Measurements from ENCODE around the gene KIF23. TPM values are rescaled to one million over a fixed set of nuclear protein-coding genes. Genes with fewer than 3 reads are reported as not detected.

KIF23 gene
- total RNA-seq, 2 experiments from 2014 or later, result 45.4 to 47.0 TPM

GRCh38 chr15:69450968-69451695, 37.0 kb downstream of the KIF23 start:
- H3K36me3 Mint-ChIP-seq (ENCODE audit: low read depth), result peaks cover 56% of the 10 kb centered on the region
- no peaks in the 10 kb centered on the region for H3K27me3 Mint-ChIP-seq
- H3K27ac Mint-ChIP-seq, result peak overlapping the region; percentile 99
- peak overlapping the region; percentile 99 for H3K4me3 Mint-ChIP-seq
- ChIA-PET CTCF (interaction anchor here (0.6 to 4.2 kb wide), 7 partner anchors 11 to 304 kb away, joined by 3 to 40 read pairs (median 3); no protein-coding TSS in a partner anchor), POLR2A (interaction anchor here (1.1 to 7.2 kb wide), 9 partner anchors 8 to 646 kb away, joined by 3 to 225 read pairs (median 16); partner anchors contain the start of genes KIF23 and TLE3)
- intact Hi-C loops (cut with micrococcal nuclease), result no loop called here
- DNase-seq, result no peak
- no peak for TF ChIP-seq CTCF (IDR thresholded peaks at IDR 0.05)
- H3K9me3 Mint-ChIP-seq, result no peaks in the 10 kb centered on the region
- peaks cover 21% of the 10 kb centered on the region for H3K4me1 Mint-ChIP-seq (ENCODE audit: low read depth)
- no peak for ATAC-seq

GRCh38 chr15:69451951-69452691, 38.0 kb downstream of the KIF23 start:
- peaks cover 52% of the 10 kb centered on the region for H3K36me3 Mint-ChIP-seq (ENCODE audit: low read depth)

GRCh38 chr15:69452692-69453521, 38.8 kb downstream of the KIF23 start, which contains the start of gene RPLP1:
Gene RPLP1 (plus strand): TSS chr15:69452818. CDS start chr15:69452949, 131 bp downstream.
- Mint-ChIP-seq H3K4me3 (peak within 1 kb of the TSS; percentile 99), H3K27ac (peak within 1 kb of the TSS; percentile 99), H3K27me3 (no peaks in the 10 kb centered on the region), H3K4me1 (ENCODE audit: low read depth) (peaks cover 24% of the 10 kb centered on the region), H3K36me3 (ENCODE audit: low read depth) (peaks cover 47% of the 10 kb centered on the region), H3K9me3 (no peaks in the 10 kb centered on the region)
- no peak for TF ChIP-seq CTCF (IDR thresholded peaks at IDR 0.05)
- ChIA-PET POLR2A (interaction anchor here (0.6 to 7.2 kb wide), 26 partner anchors 10 to 1103 kb away, joined by 3 to 225 read pairs (median 5); partner anchors contain the start of genes GLCE, KIF23 and TLE3), CTCF (interaction anchor here (0.7 to 4.2 kb wide), 10 partner anchors 10 to 52 kb away, joined by 3 to 40 read pairs (median 4); partner anchors contain the start of gene KIF23)
- intact Hi-C loops (cut with micrococcal nuclease), result no loop called here
- ATAC-seq (peak; percentile 95), DNase-seq (peak; percentile 97)

More at GRCh38 chr15:69451951-69452691, 38.0 kb downstream of the KIF23 start:
- peak; percentile 48 for DNase-seq
- Mint-ChIP-seq H3K9me3 (no peaks in the 10 kb centered on the region), H3K27ac (peak overlapping the region; percentile 99), H3K4me3 (peak overlapping the region; percentile 99), H3K4me1 (ENCODE audit: low read depth) (peaks cover 24% of the 10 kb centered on the region), H3K27me3 (no peaks in the 10 kb centered on the region)
- TF ChIP-seq CTCF (IDR thresholded peaks at IDR 0.05), result no peak
- POLR2A ChIA-PET, result interaction anchor here (0.8 to 7.2 kb wide), 21 partner anchors 9 to 1040 kb away, joined by 3 to 225 read pairs (median 5); partner anchors contain the start of genes GLCE, KIF23 and TLE3
- CTCF ChIA-PET, result interaction anchor here (0.6 to 4.2 kb wide), 10 partner anchors 11 to 51 kb away, joined by 3 to 40 read pairs (median 4); no protein-coding TSS in a partner anchor
- intact Hi-C loops (cut with micrococcal nuclease), result no loop called here
- peak; percentile 46 for ATAC-seq

- Mint-ChIP-seq H3K27me3 (no peaks in the 10 kb centered on the region), H3K36me3 (ENCODE audit: low read depth) (peaks cover 47% of the 10 kb centered on the region), H3K4me3 (peak overlapping the region; percentile 99), H3K9me3 (no peaks in the 10 kb centered on the region), H3K4me1 (ENCODE audit: low read depth) (peaks cover 26% of the 10 kb centered on the region), H3K27ac (peak overlapping the region; percentile 71)
- DNase-seq, result no peak
- ChIA-PET CTCF (interaction anchor here (1.9 to 4.2 kb wide), 3 partner anchors 8 to 24 kb away, joined by 7 to 40 read pairs (median 8); no protein-coding TSS in a partner anchor), POLR2A (interaction anchor here (0.6 to 7.2 kb wide), 3 partner anchors 10 to 1080 kb away, joined by 3 to 225 read pairs (median 37); partner anchors contain the start of gene TLE3)
- intact Hi-C loops (cut with micrococcal nuclease), result no loop called here
- no peak for TF ChIP-seq CTCF (IDR thresholded peaks at IDR 0.05)
- no peak for ATAC-seq
Observed at GRCh38 chr15:69454953-69455352, 40.8 kb downstream of the KIF23 start.
